IMR-90 (cell line): ENCODE data around the gene VAMP3. TPM values are rescaled to one million over a fixed set of nuclear protein-coding genes. Genes with fewer than 3 reads are reported as not detected.

Experiments used
- ATAC-seq: fragments of 200-7000 bp; cut with Tn5 transposase; 2 replicates; pipeline ENCODE4 v1.9.1; 2020; ENCODE audit warnings: low read depth, mild to moderate bottlenecking, moderate library complexity
- BruUV-seq: library from RNA; stranded (reverse); fragments of 400-500 nt; replicated peaks from 2 replicates; lab custom pipeline; 2021; lab: Mats Ljungman, UMichigan
- CTCF ChIA-PET: fragments of 300-600 bp; formaldehyde crosslinking; extraction: SDS; loops from one replicate; lab custom pipeline; 2021; ENCODE audit warnings: antibody characterized with exemption; lab: Yijun Ruan, JAX
- POLR2A ChIA-PET: fragments of 300-600 bp; sonication (Branson Sonifier 250); formaldehyde crosslinking; loops from one replicate; lab custom pipeline; 2022; ENCODE audit warnings: antibody characterized with exemption; ENCODE audit not compliant: unreplicated experiment; lab: Charles Lee
- DNase-seq: peaks from one replicate; pipeline ENCODE4 v3.0.0; 2013
- H2AFZ ChIP-seq: replicated peaks from 2 replicates; pipeline ENCODE3; 2013; ENCODE audit warnings: low read length, mild to moderate bottlenecking; ENCODE audit not compliant: poor library complexity
- H2AK5ac ChIP-seq: 2 replicates; pipeline ENCODE4 v1.6.1; 2013; ENCODE audit warnings: low read depth, low read length, inconsistent platforms
- H2AK9ac ChIP-seq: replicated peaks from 2 replicates; pipeline ENCODE3; 2013; ENCODE audit warnings: mild to moderate bottlenecking, low read depth, low read length, moderate library complexity; ENCODE audit not compliant: poor library complexity
- H2BK120ac ChIP-seq: 2 replicates; pipeline ENCODE4 v1.6.1; 2013; ENCODE audit warnings: low read depth, low read length, inconsistent platforms
- H2BK15ac ChIP-seq: 3 replicates; pipeline ENCODE4 v1.6.1; 2013; ENCODE audit warnings: low read depth, low read length, inconsistent platforms
- H2BK20ac ChIP-seq: 2 replicates; pipeline ENCODE4 v1.6.1; 2013; ENCODE audit warnings: low read depth, mild to moderate bottlenecking, inconsistent platforms, low read length, moderate library complexity
- H2BK5ac ChIP-seq: 2 replicates; pipeline ENCODE4 v1.6.1; 2013; ENCODE audit warnings: mild to moderate bottlenecking, low read depth, low read length, inconsistent platforms; ENCODE audit not compliant: poor library complexity, severe bottlenecking
- H3K14ac ChIP-seq: replicated peaks from 2 replicates; pipeline ENCODE4 v1.6.1; 2013; ENCODE audit warnings: low read depth, low read length, inconsistent platforms
- H3K18ac ChIP-seq: 2 replicates; pipeline ENCODE4 v1.6.1; 2013; ENCODE audit warnings: low read depth, low read length, control low read depth
- H3K23ac ChIP-seq: 2 replicates; pipeline ENCODE4 v1.6.1; 2013; ENCODE audit warnings: low read depth, low read length, inconsistent platforms
- H3K27ac ChIP-seq: 2 replicates; pipeline ENCODE4 v1.5.1; 2013; ENCODE audit warnings: mild to moderate bottlenecking, control low read depth, low read length; ENCODE audit not compliant: insufficient read depth
- H3K27me3 ChIP-seq: 2 replicates; pipeline ENCODE4 v1.6.1; 2013; ENCODE audit warnings: low read length; ENCODE audit not compliant: control insufficient read depth, insufficient read depth
- H3K36me3 ChIP-seq: 2 replicates; pipeline ENCODE4 v1.6.1; 2013; ENCODE audit warnings: low read length, mixed read lengths; ENCODE audit not compliant: control insufficient read depth, insufficient read depth
- H3K4ac ChIP-seq: 2 replicates; pipeline ENCODE4 v1.6.1; 2013; ENCODE audit warnings: low read depth, low read length, inconsistent platforms
- H3K4me1 ChIP-seq: 2 replicates; pipeline ENCODE4 v1.6.1; 2013; ENCODE audit warnings: low read length, mixed read lengths; ENCODE audit not compliant: control insufficient read depth, insufficient read depth
- H3K4me2 ChIP-seq: 2 replicates; pipeline ENCODE4 v1.6.1; 2013; ENCODE audit warnings: low read depth, mild to moderate bottlenecking, control low read depth, low read length, moderate library complexity
- H3K4me3 ChIP-seq: 2 replicates; pipeline ENCODE4 v1.5.1; 2013; ENCODE audit warnings: low read depth, mild to moderate bottlenecking, control low read depth, low read length, moderate library complexity; ENCODE audit not compliant: insufficient read depth
- H3K56ac ChIP-seq: 2 replicates; pipeline ENCODE4 v1.6.1; 2013; ENCODE audit warnings: low read length, inconsistent platforms; ENCODE audit not compliant: insufficient read depth; ENCODE audit errors: extremely low read depth
- H3K79me1 ChIP-seq, 2 experiments: 2 replicates each; pipeline ENCODE4 v1.6.1; 2013; ENCODE audit warnings: low read length in 2 of 2, inconsistent platforms in 1 of 2, low read depth in 1 of 2
- H3K9ac ChIP-seq: 2 replicates; pipeline ENCODE4 v1.6.1; 2013; ENCODE audit warnings: low read depth, low read length, control low read depth
- H3K9me1 ChIP-seq: 2 replicates; pipeline ENCODE4 v1.6.1; 2013; ENCODE audit warnings: low read length, inconsistent platforms; ENCODE audit not compliant: insufficient read depth
- H3K9me3 ChIP-seq: 2 replicates; pipeline ENCODE4 v1.6.1; 2013; ENCODE audit warnings: low read length; ENCODE audit not compliant: control insufficient read depth, insufficient read depth
- H4K20me1 ChIP-seq: 2 replicates; pipeline ENCODE4 v1.6.1; 2013; ENCODE audit warnings: low read length, inconsistent platforms; ENCODE audit not compliant: insufficient read depth
- H4K5ac ChIP-seq: 2 replicates; pipeline ENCODE4 v1.6.1; 2013; ENCODE audit warnings: mild to moderate bottlenecking, low read depth, low read length, control low read depth
- H4K8ac ChIP-seq, 2 experiments: 2 replicates each; pipeline ENCODE4 v1.6.1; 2013; ENCODE audit warnings: low read depth in 2 of 2, low read length in 2 of 2, control low read depth in 1 of 2, inconsistent platforms in 1 of 2
- H4K91ac ChIP-seq: 2 replicates; pipeline ENCODE4 v1.6.1; 2013; ENCODE audit warnings: low read depth, low read length, inconsistent platforms; ENCODE audit not compliant: insufficient read depth
- BHLHE40 ChIP-seq: fragments of 150-350 bp; IDR thresholded peaks from 2 replicates; pipeline ENCODE4 v1.6.1; 2016; ENCODE audit warnings: mild to moderate bottlenecking, low read depth, low read length
- NFE2L2 ChIP-seq: fragments of 150-350 bp; IDR thresholded peaks from 2 replicates; pipeline ENCODE4 v1.6.1; 2016; ENCODE audit warnings: low read depth, mild to moderate bottlenecking, low read length
- RCOR1 ChIP-seq: IDR thresholded peaks from 2 replicates; pipeline ENCODE4 v1.6.1; 2012; ENCODE audit warnings: mild to moderate bottlenecking, low read length, improper control_type of control experiment; ENCODE audit not compliant: insufficient replicate concordance
- USF2 ChIP-seq: fragments of 150-350 bp; IDR thresholded peaks from 2 replicates; pipeline ENCODE4 v1.6.1; 2017; ENCODE audit warnings: mild to moderate bottlenecking, antibody characterized with exemption, low read length, low read depth
- WGBS, 2 experiments: methylation state at CpG; one replicate each; pipeline versions ENCODE4 v1.1.5 to v1.1.7; 2013; ENCODE audit warnings: missing lambda C conversion rate in 2 of 2; ENCODE audit not compliant: insufficient read length in 1 of 2; ENCODE audit errors: extremely low coverage in 2 of 2; 5-methylcytosine and 5-hydroxymethylcytosine counted together
- dilution Hi-C: fragments of 300-500 bp; cut with HindIII; formaldehyde crosslinking; loops from one replicate; pipeline ENCODE4 v1.14.3; 2018; ENCODE audit warnings: low sequenced_read_pairs; ENCODE audit not compliant: unreplicated experiment
- in situ Hi-C: fragments of 300-500 bp; cut with MboI; formaldehyde crosslinking; loops from 3 replicates; pipeline ENCODE4 v1.14.3; 2019; ENCODE audit warnings: low sequenced_read_pairs, inconsistent platforms, mixed read lengths
- intact Hi-C: fragments of 100-400 bp; cut with micrococcal nuclease; formaldehyde crosslinking; loops from 2 replicates; pipeline ENCODE4 v1.10.0; 2022
- polyA plus RNA-seq, 3 experiments: library from polyadenylated mRNA; depleted of rRNA; stranded (reverse); fragments of >200 nt; gene quantifications; 2 replicates each; pipeline ENCODE4 v1.2.3, GENCODE V29; 2012; ENCODE audit warnings: low replicate concordance in 1 of 3
- total RNA-seq: library from RNA; depleted of rRNA; stranded (reverse); fragments of >200 nt; gene quantifications from 2 replicates; pipeline ENCODE4 v1.2.3, GENCODE V29; 2012
- TF ChIP-seq, protein P1 (sequence below): fragments of 150-350 bp; IDR thresholded peaks from 2 replicates; pipeline ENCODE4 v1.6.1; 2016; ENCODE audit warnings: low read depth, mild to moderate bottlenecking, low read length, moderate library complexity, borderline replicate concordance

Gene VAMP3
- total and polyA plus RNA-seq, 2 of the 4 experiments (the other 2 are of a cell fraction), result 99.1 to 354 TPM

DNA sequence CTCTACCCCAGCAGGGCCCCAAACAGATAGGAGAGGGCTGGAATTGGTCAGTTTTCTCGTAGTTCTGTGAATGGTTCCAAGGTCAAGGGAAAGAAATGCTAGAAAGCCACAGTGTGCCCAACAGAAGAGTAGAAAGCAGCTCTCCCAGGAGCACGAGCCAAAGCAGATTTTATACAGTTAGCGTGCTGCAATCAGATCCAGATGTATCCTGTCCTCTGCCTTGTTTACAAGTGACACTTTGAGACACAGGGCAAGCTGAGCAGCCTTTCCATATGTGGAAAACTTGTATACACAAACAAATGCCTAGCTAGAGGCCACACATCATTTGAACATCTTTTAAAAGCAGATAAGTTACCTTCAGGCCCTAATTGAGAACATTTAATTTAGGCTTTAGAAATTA, 6.5 kb downstream of the VAMP3 start:
- dilution Hi-C loops (no loop called here), in situ Hi-C loops (no loop called here), intact Hi-C loops (no loop called here)
- H2BK15ac ChIP-seq, result no peak overlapping the region
- H3K79me1 ChIP-seq, result peaks cover 19 to 29% of the 10 kb centered on the region in 2 experiments
- ChIA-PET POLR2A (no interaction called here), CTCF (interaction anchor here (1.1 kb wide), 1 partner anchor 25 kb away, joined by 3 read pairs; no protein-coding TSS in a partner anchor)
- no peak overlapping the region for H3K4ac ChIP-seq
- no peaks in the 10 kb centered on the region for H3K9me3 ChIP-seq
- no peak overlapping the region for H3K18ac ChIP-seq
- no TSS peak for BruUV-seq
- H3K9ac ChIP-seq, result no peak overlapping the region
- H2BK20ac ChIP-seq, result no peak overlapping the region
- H2BK120ac ChIP-seq, result no peak overlapping the region
- H2AK5ac ChIP-seq, result no peak overlapping the region
- H2AFZ ChIP-seq, result no peak overlapping the region
- no peak overlapping the region for H4K8ac ChIP-seq
- DNase-seq (no peak), ATAC-seq (peak; percentile 49)
- H3K56ac ChIP-seq, result no peak overlapping the region
- no peak overlapping the region for H3K23ac ChIP-seq
- no peak overlapping the region for H3K14ac ChIP-seq
- no peak overlapping the region; the same call in 1 of the 2 replicates for H4K5ac ChIP-seq
- no peaks in the 10 kb centered on the region; the same call in 1 of the 2 replicates for H3K9me1 ChIP-seq
- H3K27ac ChIP-seq, result no peak overlapping the region; the same call in 1 of the 2 replicates
- no peaks in the 10 kb centered on the region for H3K27me3 ChIP-seq
- 86% methylated on average over 1 of the region's 3 CpGs; no CpG with 5 or more reads in 1 of the 2 experiments for WGBS, 2 experiments
- H3K4me3 ChIP-seq, result no peak overlapping the region
- peaks cover 2% of the 10 kb centered on the region; the same call in 1 of the 2 replicates for H3K4me1 ChIP-seq
- peaks cover 20% of the 10 kb centered on the region for H3K36me3 ChIP-seq
- H3K4me2 ChIP-seq, result no peak overlapping the region; the same call in 1 of the 2 replicates
- no peak overlapping the region for H2BK5ac ChIP-seq
- H2AK9ac ChIP-seq, result no peak overlapping the region
- H4K91ac ChIP-seq, result no peak overlapping the region
- no peak for TF ChIP-seq USF2
- no peak for TF ChIP-seq RCOR1
- no peak for TF ChIP-seq BHLHE40
- TF ChIP-seq, protein P1, sequence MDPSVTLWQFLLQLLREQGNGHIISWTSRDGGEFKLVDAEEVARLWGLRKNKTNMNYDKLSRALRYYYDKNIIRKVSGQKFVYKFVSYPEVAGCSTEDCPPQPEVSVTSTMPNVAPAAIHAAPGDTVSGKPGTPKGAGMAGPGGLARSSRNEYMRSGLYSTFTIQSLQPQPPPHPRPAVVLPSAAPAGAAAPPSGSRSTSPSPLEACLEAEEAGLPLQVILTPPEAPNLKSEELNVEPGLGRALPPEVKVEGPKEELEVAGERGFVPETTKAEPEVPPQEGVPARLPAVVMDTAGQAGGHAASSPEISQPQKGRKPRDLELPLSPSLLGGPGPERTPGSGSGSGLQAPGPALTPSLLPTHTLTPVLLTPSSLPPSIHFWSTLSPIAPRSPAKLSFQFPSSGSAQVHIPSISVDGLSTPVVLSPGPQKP, result no peak
- no peak for TF ChIP-seq NFE2L2
- peaks cover 4% of the 10 kb centered on the region; the same call in 1 of the 2 replicates for H4K20me1 ChIP-seq
